Chondrocyte (in vitro differentiated cells): ENCODE results near the gene VPS8. TPM values are rescaled to one million over a fixed set of nuclear protein-coding genes. Genes with fewer than 3 reads are reported as not detected.
A peak's percentile ranks its signal among the peaks of the same experiment; 100 is the strongest.

Experiments
- DNase-seq: peaks from one replicate; pipeline ENCODE4 v3.0.0; 2021; ENCODE audit warnings: mixed read lengths, low spot score
- H3K27ac Mint-ChIP-seq: one replicate; pipeline ENCODE4 v1.8.0; 2021; ENCODE audit warnings: mild to moderate bottlenecking, moderate library complexity, mixed read lengths; ENCODE audit not compliant: unreplicated experiment
- H3K27me3 Mint-ChIP-seq: 2 replicates; pipeline ENCODE4 v1.8.0; 2021; ENCODE audit warnings: low read depth, mixed read lengths
- H3K36me3 Mint-ChIP-seq: 2 replicates; pipeline ENCODE4 v1.8.0; 2021; ENCODE audit warnings: low read depth, mixed read lengths
- H3K4me1 Mint-ChIP-seq: 2 replicates; pipeline ENCODE4 v1.8.0; 2021; ENCODE audit warnings: low read depth, mild to moderate bottlenecking, mixed read lengths
- H3K4me3 Mint-ChIP-seq: one replicate; pipeline ENCODE4 v1.8.0; 2021; ENCODE audit warnings: mild to moderate bottlenecking, moderate library complexity, mixed read lengths; ENCODE audit not compliant: unreplicated experiment
- H3K9me3 Mint-ChIP-seq: 2 replicates; pipeline ENCODE4 v1.8.0; 2021; ENCODE audit warnings: low read depth, mixed read lengths
- CTCF ChIP-seq: fragments of 200-600 bp; sonication (generic); IDR thresholded peaks from 2 replicates; pipeline ENCODE4 v1.5.0; 2021; ENCODE audit warnings: antibody characterized with exemption, mild to moderate bottlenecking, moderate library complexity
- total RNA-seq: library from RNA; stranded (reverse); gene quantifications from 3 replicates; pipeline ENCODE4 v1.2.1, GENCODE V29; 2021

Gene VPS8
- total RNA-seq, 1 donor from 2014 or later: 53.7 TPM

- peaks cover 6% of the 10 kb centered on the region for H3K36me3 Mint-ChIP-seq
- no peak for DNase-seq
- H3K27me3 Mint-ChIP-seq: no peaks in the 10 kb centered on the region
- peaks cover 16% of the 10 kb centered on the region for H3K4me1 Mint-ChIP-seq
- H3K27ac Mint-ChIP-seq: no peak overlapping the region
- no peaks in the 10 kb centered on the region for H3K9me3 Mint-ChIP-seq
- H3K4me3 Mint-ChIP-seq: peak overlapping the region; percentile 96
- TF ChIP-seq CTCF: no peak
Observed at GRCh38 chr3:184813357-184813756, 1.4 kb downstream of the VPS8 start.

GRCh38 chr3:184814214-184814613, 2.2 kb downstream of the VPS8 start:
- no peak for DNase-seq
- Mint-ChIP-seq H3K27ac (no peak overlapping the region), H3K36me3 (peaks cover 6% of the 10 kb centered on the region), H3K27me3 (no peaks in the 10 kb centered on the region), H3K4me1 (peaks cover 16% of the 10 kb centered on the region), H3K4me3 (no peak overlapping the region), H3K9me3 (no peaks in the 10 kb centered on the region)
- TF ChIP-seq CTCF: no peak

- H3K36me3 Mint-ChIP-seq: peaks cover 6% of the 10 kb centered on the region
Observed at GRCh38 chr3:184815046-184815930, 3.3 kb downstream of the VPS8 start.

GRCh38 chr3:184816614-184817013, 4.6 kb downstream of the VPS8 start:
- H3K4me1 Mint-ChIP-seq: peaks cover 16% of the 10 kb centered on the region
- no peak overlapping the region for H3K4me3 Mint-ChIP-seq
- no peaks in the 10 kb centered on the region for H3K27me3 Mint-ChIP-seq
- H3K36me3 Mint-ChIP-seq: peaks cover 6% of the 10 kb centered on the region
- H3K9me3 Mint-ChIP-seq: no peaks in the 10 kb centered on the region
- H3K27ac Mint-ChIP-seq: no peak overlapping the region
- TF ChIP-seq CTCF: no peak
- no peak for DNase-seq

More at GRCh38 chr3:184815046-184815930, 3.3 kb downstream of the VPS8 start:
- Mint-ChIP-seq H3K27me3 (no peaks in the 10 kb centered on the region), H3K27ac (no peak overlapping the region), H3K9me3 (no peaks in the 10 kb centered on the region), H3K4me3 (no peak overlapping the region), H3K4me1 (peaks cover 16% of the 10 kb centered on the region)
- TF ChIP-seq CTCF: no peak
- no peak for DNase-seq

- Mint-ChIP-seq H3K36me3 (peaks cover 11% of the 10 kb centered on the region), H3K27ac (no peak overlapping the region), H3K9me3 (no peaks in the 10 kb centered on the region), H3K4me1 (peaks cover 11% of the 10 kb centered on the region), H3K4me3 (no peak overlapping the region), H3K27me3 (no peaks in the 10 kb centered on the region)
- no peak for TF ChIP-seq CTCF
- no peak for DNase-seq
Observed at GRCh38 chr3:184820525-184820924, 8.6 kb downstream of the VPS8 start.
